Neuronal stem cell (in vitro differentiated cells): ENCODE measurements around the gene CXCL9.
"Not testable (repeated sequence)": the region's sequence is repeated elsewhere in the genome, so short reads cannot be mapped to it uniquely, and the experiment has no call there.

ENCODE experiments used
- DNase-seq: peaks from one replicate; pipeline ENCODE4 v3.0.0-alpha.2; 2013; ENCODE audit warnings: low spot score
- H2AFZ ChIP-seq: one replicate; pipeline ENCODE4 v1.6.1; 2013; ENCODE audit warnings: mild to moderate bottlenecking, low read length, inconsistent platforms
- H2AK5ac ChIP-seq: 2 replicates; pipeline ENCODE4 v1.6.1; 2013; ENCODE audit warnings: low read depth, mild to moderate bottlenecking, inconsistent platforms, low read length, moderate library complexity, mixed read lengths
- H2BK120ac ChIP-seq: 2 replicates; pipeline ENCODE4 v1.6.1; 2013; ENCODE audit warnings: low read depth, mild to moderate bottlenecking, inconsistent platforms, low read length, moderate library complexity, mixed read lengths
- H2BK12ac ChIP-seq: one replicate; pipeline ENCODE4 v1.6.1; 2013; ENCODE audit warnings: low read length, inconsistent platforms
- H2BK15ac ChIP-seq: 2 replicates; pipeline ENCODE4 v1.6.1; 2013; ENCODE audit warnings: mild to moderate bottlenecking, low read length, inconsistent platforms, mixed read lengths
- H2BK5ac ChIP-seq: one replicate; pipeline ENCODE4 v1.6.1; 2013; ENCODE audit warnings: inconsistent platforms, mild to moderate bottlenecking, low read length, moderate library complexity
- H3K14ac ChIP-seq: one replicate; pipeline ENCODE4 v1.6.1; 2013; ENCODE audit warnings: low read length, inconsistent platforms
- H3K18ac ChIP-seq: 2 replicates; pipeline ENCODE4 v1.6.1; 2013; ENCODE audit warnings: low read length, inconsistent platforms
- H3K23ac ChIP-seq: 2 replicates; pipeline ENCODE4 v1.6.1; 2013; ENCODE audit warnings: low read depth, mild to moderate bottlenecking, mixed read lengths, low read length, inconsistent platforms; ENCODE audit not compliant: poor library complexity
- H3K27ac ChIP-seq: replicated peaks from 3 replicates; pipeline ENCODE4 v1.5.1; 2013; ENCODE audit warnings: low read length, inconsistent platforms
- H3K27me3 ChIP-seq, 3 experiments: 2 replicates each; pipeline ENCODE4 v1.6.1; 2013; ENCODE audit warnings: low read length in 3 of 3, mild to moderate bottlenecking in 2 of 3, inconsistent platforms in 1 of 3, low read depth in 1 of 3, mixed read lengths in 1 of 3, moderate library complexity in 1 of 3; ENCODE audit not compliant: control insufficient read depth in 3 of 3, insufficient read depth in 3 of 3
- H3K36me3 ChIP-seq, 2 donors: replicated peaks in 1 of 2; 2 replicates each; pipeline ENCODE4 v1.6.1; 2013; ENCODE audit warnings: low read length in 2 of 2; ENCODE audit not compliant: control insufficient read depth in 2 of 2, insufficient read depth in 2 of 2
- H3K4ac ChIP-seq: 2 replicates; pipeline ENCODE4 v1.6.1; 2013; ENCODE audit warnings: inconsistent platforms, mild to moderate bottlenecking, low read length, moderate library complexity
- H3K4me1 ChIP-seq, 2 donors: 1 replicate in 1 of 2; 2 replicates in 1 of 2; pipeline ENCODE4 v1.6.1; 2013; ENCODE audit warnings: low read length in 2 of 2, low read depth in 1 of 2; ENCODE audit not compliant: control insufficient read depth in 2 of 2, insufficient read depth in 1 of 2
- H3K4me2 ChIP-seq: one replicate; pipeline ENCODE4 v1.6.1; 2013; ENCODE audit warnings: mild to moderate bottlenecking, low read length, inconsistent platforms; ENCODE audit not compliant: insufficient read depth, poor library complexity, severe bottlenecking
- H3K4me3 ChIP-seq, 2 donors: 2 replicates each; pipeline ENCODE4 v1.5.1; 2013; ENCODE audit warnings: low read length in 2 of 2, mild to moderate bottlenecking in 2 of 2, inconsistent platforms in 1 of 2, moderate library complexity in 1 of 2
- H3K79me1 ChIP-seq: one replicate; pipeline ENCODE4 v1.6.1; 2013; ENCODE audit warnings: low read depth, mild to moderate bottlenecking, inconsistent platforms, low read length, moderate library complexity
- H3K9ac ChIP-seq: one replicate; pipeline ENCODE4 v1.6.1; 2013; ENCODE audit warnings: mild to moderate bottlenecking, low read depth, low read length, inconsistent platforms; ENCODE audit not compliant: poor library complexity
- H3K9me3 ChIP-seq, 2 donors: replicated peaks in 1 of 2; 2 replicates each; pipeline versions ENCODE3 to v1.6.1; 2013; ENCODE audit warnings: low read length in 2 of 2, mild to moderate bottlenecking in 2 of 2, inconsistent platforms in 1 of 2, low read depth in 1 of 2, mixed read lengths in 1 of 2, moderate library complexity in 1 of 2; ENCODE audit not compliant: control insufficient read depth in 2 of 2, insufficient read depth in 1 of 2
- H4K8ac ChIP-seq: one replicate; pipeline ENCODE4 v1.6.1; 2013; ENCODE audit warnings: low read depth, mild to moderate bottlenecking, inconsistent platforms, low read length, moderate library complexity
- H4K91ac ChIP-seq: one replicate; pipeline ENCODE4 v1.6.1; 2013; ENCODE audit warnings: low read length, low read depth, mild to moderate bottlenecking, inconsistent platforms; ENCODE audit not compliant: poor library complexity
- WGBS, 2 donors: extraction: QIAGEN DNeasy Blood & Tissue Kit; methylation state at CpG; one replicate each; pipeline ENCODE4 v1.1.7; 2013; ENCODE audit warnings: missing lambda C conversion rate in 2 of 2, mixed read lengths in 1 of 2; ENCODE audit not compliant: insufficient read length in 2 of 2, insufficient replicate concordance in 1 of 2; ENCODE audit errors: extremely low coverage in 2 of 2; 5-methylcytosine and 5-hydroxymethylcytosine counted together

The CXCL9 gene

GRCh38 chr4:75973766-75974165, 33.5 kb downstream of the CXCL9 start:
- H2BK15ac ChIP-seq = no peak overlapping the region
- no peak overlapping the region for H3K14ac ChIP-seq
- no peak overlapping the region for H3K23ac ChIP-seq
- H4K91ac ChIP-seq = no peak overlapping the region
- no peak overlapping the region for H2BK5ac ChIP-seq
- no peak overlapping the region for H2BK120ac ChIP-seq
- no peak overlapping the region for H3K18ac ChIP-seq
- H3K4me1 ChIP-seq = no peaks in the 10 kb centered on the region
- peaks cover 27 to 95% of the 10 kb centered on the region in 2 donors for H3K36me3 ChIP-seq
- H3K79me1 ChIP-seq = no peaks in the 10 kb centered on the region
- H3K27ac ChIP-seq = no peak overlapping the region
- no peak overlapping the region for H3K4me2 ChIP-seq
- no peaks in the 10 kb centered on the region for H3K27me3 ChIP-seq
- no peak overlapping the region for H2AFZ ChIP-seq
- no peak overlapping the region for H2AK5ac ChIP-seq
- no peak overlapping the region for H2BK12ac ChIP-seq
- no peak overlapping the region for H4K8ac ChIP-seq
- no peak overlapping the region for H3K9ac ChIP-seq
- no peak overlapping the region for H3K4me3 ChIP-seq
- H3K4ac ChIP-seq = no peak overlapping the region
- DNase-seq = no peak
- peaks cover 0 to 16% of the 10 kb centered on the region in 2 donors for H3K9me3 ChIP-seq

GRCh38 chr4:75968084-75968483, 39.2 kb downstream of the CXCL9 start:
- Histone ChIP-seq H4K91ac (no peak overlapping the region), H3K9ac (no peak overlapping the region), H3K14ac (no peak overlapping the region), H3K4me1 (no peaks in the 10 kb centered on the region), H3K9me3 (peaks cover 5 to 13% of the 10 kb centered on the region in 2 donors), H3K27ac (no peak overlapping the region), H4K8ac (no peak overlapping the region), H3K4me2 (no peak overlapping the region), H3K4me3 (no peak overlapping the region), H2BK5ac (no peak overlapping the region), H3K27me3 (no peaks in the 10 kb centered on the region), H3K36me3 (peaks cover 33 to 98% of the 10 kb centered on the region in 2 donors), H3K23ac (no peak overlapping the region), H2BK12ac (no peak overlapping the region), H2AK5ac (no peak overlapping the region), H3K4ac (no peak overlapping the region), H3K18ac (no peak overlapping the region), H2AFZ (no peak overlapping the region), H2BK15ac (no peak overlapping the region), H3K79me1 (no peaks in the 10 kb centered on the region), H2BK120ac (no peak overlapping the region)
- WGBS, 2 donors = no CpG with 5 or more reads among the region's 3 CpGs
- no peak for DNase-seq

GRCh38 chr4:75963558-75963957, 43.8 kb downstream of the CXCL9 start:
- no peak overlapping the region for H3K27ac ChIP-seq
- H3K23ac ChIP-seq = no peak overlapping the region
- H3K9ac ChIP-seq = no peak overlapping the region
- no peaks in the 10 kb centered on the region for H3K27me3 ChIP-seq
- no peak overlapping the region for H4K8ac ChIP-seq
- H2BK5ac ChIP-seq = no peak overlapping the region
- H2AK5ac ChIP-seq = no peak overlapping the region
- H3K36me3 ChIP-seq = peaks cover 26 to 96% of the 10 kb centered on the region in 2 donors
- H2BK120ac ChIP-seq = no peak overlapping the region
- no peak overlapping the region for H2BK15ac ChIP-seq
- WGBS, 2 donors = no CpG with 5 or more reads among the region's 2 CpGs
- no peak overlapping the region for H3K4me3 ChIP-seq
- no peak overlapping the region for H3K4ac ChIP-seq
- H3K14ac ChIP-seq = no peak overlapping the region
- no peak for DNase-seq
- no peak overlapping the region for H3K18ac ChIP-seq
- no peak overlapping the region for H2BK12ac ChIP-seq
- H3K79me1 ChIP-seq = no peaks in the 10 kb centered on the region
- H3K4me2 ChIP-seq = no peak overlapping the region
- no peaks in the 10 kb centered on the region for H3K4me1 ChIP-seq
- H2AFZ ChIP-seq = no peak overlapping the region
- peaks cover 5 to 13% of the 10 kb centered on the region in 2 donors for H3K9me3 ChIP-seq
- H4K91ac ChIP-seq = no peak overlapping the region

GRCh38 chr4:75962072-75962471, 45.2 kb downstream of the CXCL9 start:
- not testable (repeated sequence) for H2BK12ac ChIP-seq, H3K18ac ChIP-seq, H3K27me3 ChIP-seq, H3K79me1 ChIP-seq, H3K4ac ChIP-seq, H3K23ac ChIP-seq, H3K9ac ChIP-seq, H2AFZ ChIP-seq, DNase-seq, H2BK15ac ChIP-seq, H2AK5ac ChIP-seq, H3K14ac ChIP-seq, H3K4me1 ChIP-seq, H4K8ac ChIP-seq, H2BK5ac ChIP-seq, H3K4me2 ChIP-seq, H3K27ac ChIP-seq, H2BK120ac ChIP-seq, H3K4me3 ChIP-seq, H4K91ac ChIP-seq
- peaks cover 5 to 13% of the 10 kb centered on the region in 2 donors for H3K9me3 ChIP-seq
- H3K36me3 ChIP-seq = peaks cover 36 to 96% of the 10 kb centered on the region in 2 donors
- WGBS, 2 donors = no CpG with 5 or more reads among the region's 4 CpGs
